HL-60 (cell line): ENCODE results near the gene PLEKHO1.

Experiments used
- GABPA ChIP-seq: IDR thresholded peaks from 2 replicates; pipeline ENCODE4 v1.6.1; 2012; ENCODE audit warnings: low read depth
- POLR2AphosphoS5 ChIP-seq: IDR thresholded peaks from 2 replicates; pipeline ENCODE4 v1.6.1; 2012; ENCODE audit warnings: low read depth
- TF ChIP-seq, protein P1 (sequence below): IDR thresholded peaks from one replicate; pipeline ENCODE4 v1.5.1; 2011; ENCODE audit warnings: low read length, control low read depth, inconsistent platforms; ENCODE audit not compliant: insufficient read depth
- TF ChIP-seq, protein P2 (sequence below): IDR thresholded peaks from 2 replicates; pipeline ENCODE4 v1.6.1; 2012; ENCODE audit warnings: low read depth; ENCODE audit not compliant: insufficient replicate concordance

GRCh38 chr1:150132372-150132771 lies 17.3 kb upstream of the PLEKHO1 start:
- TF ChIP-seq, protein P1, sequence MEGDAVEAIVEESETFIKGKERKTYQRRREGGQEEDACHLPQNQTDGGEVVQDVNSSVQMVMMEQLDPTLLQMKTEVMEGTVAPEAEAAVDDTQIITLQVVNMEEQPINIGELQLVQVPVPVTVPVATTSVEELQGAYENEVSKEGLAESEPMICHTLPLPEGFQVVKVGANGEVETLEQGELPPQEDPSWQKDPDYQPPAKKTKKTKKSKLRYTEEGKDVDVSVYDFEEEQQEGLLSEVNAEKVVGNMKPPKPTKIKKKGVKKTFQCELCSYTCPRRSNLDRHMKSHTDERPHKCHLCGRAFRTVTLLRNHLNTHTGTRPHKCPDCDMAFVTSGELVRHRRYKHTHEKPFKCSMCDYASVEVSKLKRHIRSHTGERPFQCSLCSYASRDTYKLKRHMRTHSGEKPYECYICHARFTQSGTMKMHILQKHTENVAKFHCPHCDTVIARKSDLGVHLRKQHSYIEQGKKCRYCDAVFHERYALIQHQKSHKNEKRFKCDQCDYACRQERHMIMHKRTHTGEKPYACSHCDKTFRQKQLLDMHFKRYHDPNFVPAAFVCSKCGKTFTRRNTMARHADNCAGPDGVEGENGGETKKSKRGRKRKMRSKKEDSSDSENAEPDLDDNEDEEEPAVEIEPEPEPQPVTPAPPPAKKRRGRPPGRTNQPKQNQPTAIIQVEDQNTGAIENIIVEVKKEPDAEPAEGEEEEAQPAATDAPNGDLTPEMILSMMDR, result no peak
- TF ChIP-seq POLR2AphosphoS5 (no peak), GABPA (no peak)
- TF ChIP-seq, protein P2, sequence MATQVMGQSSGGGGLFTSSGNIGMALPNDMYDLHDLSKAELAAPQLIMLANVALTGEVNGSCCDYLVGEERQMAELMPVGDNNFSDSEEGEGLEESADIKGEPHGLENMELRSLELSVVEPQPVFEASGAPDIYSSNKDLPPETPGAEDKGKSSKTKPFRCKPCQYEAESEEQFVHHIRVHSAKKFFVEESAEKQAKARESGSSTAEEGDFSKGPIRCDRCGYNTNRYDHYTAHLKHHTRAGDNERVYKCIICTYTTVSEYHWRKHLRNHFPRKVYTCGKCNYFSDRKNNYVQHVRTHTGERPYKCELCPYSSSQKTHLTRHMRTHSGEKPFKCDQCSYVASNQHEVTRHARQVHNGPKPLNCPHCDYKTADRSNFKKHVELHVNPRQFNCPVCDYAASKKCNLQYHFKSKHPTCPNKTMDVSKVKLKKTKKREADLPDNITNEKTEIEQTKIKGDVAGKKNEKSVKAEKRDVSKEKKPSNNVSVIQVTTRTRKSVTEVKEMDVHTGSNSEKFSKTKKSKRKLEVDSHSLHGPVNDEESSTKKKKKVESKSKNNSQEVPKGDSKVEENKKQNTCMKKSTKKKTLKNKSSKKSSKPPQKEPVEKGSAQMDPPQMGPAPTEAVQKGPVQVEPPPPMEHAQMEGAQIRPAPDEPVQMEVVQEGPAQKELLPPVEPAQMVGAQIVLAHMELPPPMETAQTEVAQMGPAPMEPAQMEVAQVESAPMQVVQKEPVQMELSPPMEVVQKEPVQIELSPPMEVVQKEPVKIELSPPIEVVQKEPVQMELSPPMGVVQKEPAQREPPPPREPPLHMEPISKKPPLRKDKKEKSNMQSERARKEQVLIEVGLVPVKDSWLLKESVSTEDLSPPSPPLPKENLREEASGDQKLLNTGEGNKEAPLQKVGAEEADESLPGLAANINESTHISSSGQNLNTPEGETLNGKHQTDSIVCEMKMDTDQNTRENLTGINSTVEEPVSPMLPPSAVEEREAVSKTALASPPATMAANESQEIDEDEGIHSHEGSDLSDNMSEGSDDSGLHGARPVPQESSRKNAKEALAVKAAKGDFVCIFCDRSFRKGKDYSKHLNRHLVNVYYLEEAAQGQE, result no peak
